SK-N-SH (cell line): ENCODE measurements around the gene DOK7.

ENCODE experiments used
- CTCF ChIP-seq: fragments of 200-600 bp; sonication (generic); IDR thresholded peaks from 2 replicates; pipeline ENCODE4 v1.6.1; 2017; ENCODE audit warnings: antibody characterized with exemption, mild to moderate bottlenecking, moderate library complexity
- EP300 ChIP-seq, 2 experiments: IDR thresholded peaks; 2 replicates each; pipeline versions ENCODE4 v1.4.0 to v1.6.1; 2012; ENCODE audit warnings: borderline replicate concordance in 1 of 2, low read depth in 1 of 2, low read length in 1 of 2
- FOXM1 ChIP-seq: IDR thresholded peaks from 2 replicates; pipeline ENCODE4 v1.4.0; 2012; ENCODE audit warnings: low read depth, mild to moderate bottlenecking
- IRF3 ChIP-seq: fragments of 150-350 bp; IDR thresholded peaks from 2 replicates; pipeline ENCODE4 v1.6.1; 2016; ENCODE audit warnings: mild to moderate bottlenecking, low read depth, low read length
- MAX ChIP-seq: IDR thresholded peaks from 2 replicates; pipeline ENCODE4 v1.4.0; 2012; ENCODE audit warnings: low read depth
- POLR2AphosphoS5 ChIP-seq: IDR thresholded peaks from 2 replicates; pipeline ENCODE4 v1.6.1; 2012; ENCODE audit warnings: low read depth, low read length
- RCOR1 ChIP-seq: fragments of 150-350 bp; IDR thresholded peaks from 2 replicates; pipeline ENCODE4 v1.6.1; 2017; ENCODE audit warnings: antibody characterized with exemption, low read length

- no peak for TF ChIP-seq MAX
- TF ChIP-seq FOXM1: no peak
- TF ChIP-seq IRF3: no peak
- no peak for TF ChIP-seq POLR2AphosphoS5
- no peak for TF ChIP-seq EP300 (IDR thresholded peaks at IDR 0.05; ENCODE audit: borderline replicate concordance in 1 of 2, low read depth in 1 of 2, low read length in 1 of 2)
- no peak for TF ChIP-seq RCOR1
- no peak for TF ChIP-seq CTCF
Measured at GRCh38 chr4:3438847-3439180, 24.3 kb upstream of the DOK7 start.
